HCT116 (cell line): ENCODE data around the gene ITPR1.

Source experiments
- CEBPB ChIP-seq: IDR thresholded peaks from 2 replicates; pipeline ENCODE4 v1.6.1; 2012; ENCODE audit warnings: low read depth
- CTCF ChIP-seq, 3 experiments: fragments of 200-600 bp in 1 of 3; sonication (generic) in 1 of 3; IDR thresholded peaks in 2 of 3; conservative IDR thresholded peaks in 1 of 3; 2 replicates each; pipeline ENCODE4 v1.5.1; 2012 to 2017; ENCODE audit warnings: low read depth in 2 of 3, low read length in 2 of 3, antibody characterized with exemption in 1 of 3, borderline replicate concordance in 1 of 3, control low read depth in 1 of 3, mild to moderate bottlenecking in 1 of 3, mixed read lengths in 1 of 3, mixed run types in 1 of 3, moderate library complexity in 1 of 3; ENCODE audit not compliant: insufficient read depth in 1 of 3
- EZH2phosphoT487 ChIP-seq: fragments of 200-600 bp; IDR thresholded peaks from 2 replicates; pipeline ENCODE4 v1.6.1; 2018; ENCODE audit warnings: antibody characterized with exemption, borderline replicate concordance
- JUND ChIP-seq: IDR thresholded peaks from 2 replicates; pipeline ENCODE4 v1.6.1; 2012
- POLR2A ChIP-seq: IDR thresholded peaks from 2 replicates; pipeline ENCODE4 v1.7.0; 2011; ENCODE audit warnings: borderline replicate concordance; ENCODE audit not compliant: insufficient read depth, insufficient read length; ENCODE audit errors: extremely low read depth
- POLR2AphosphoS5 ChIP-seq: IDR thresholded peaks from 2 replicates; pipeline ENCODE4 v1.6.1; 2011; ENCODE audit warnings: mild to moderate bottlenecking, low read depth, low read length, moderate library complexity
- RAD21 ChIP-seq: IDR thresholded peaks from 2 replicates; pipeline ENCODE4 v1.6.1; 2012; ENCODE audit warnings: low read depth, mild to moderate bottlenecking
- TCF7L2 ChIP-seq: IDR thresholded peaks from 2 replicates; pipeline ENCODE4 v1.7.0; 2011; ENCODE audit warnings: borderline replicate concordance, inconsistent platforms; ENCODE audit not compliant: insufficient read depth, insufficient read length; ENCODE audit errors: extremely low read depth
- YY1 ChIP-seq: IDR thresholded peaks from 2 replicates; pipeline ENCODE4 v1.6.1; 2011; ENCODE audit warnings: low read length, low read depth, moderate library complexity, mild to moderate bottlenecking; ENCODE audit not compliant: insufficient replicate concordance; ENCODE audit errors: extremely low read depth
- ZFX ChIP-seq: fragments of 450-650 bp; IDR thresholded peaks from 2 replicates; pipeline ENCODE4 v1.6.1; 2017

DNA sequence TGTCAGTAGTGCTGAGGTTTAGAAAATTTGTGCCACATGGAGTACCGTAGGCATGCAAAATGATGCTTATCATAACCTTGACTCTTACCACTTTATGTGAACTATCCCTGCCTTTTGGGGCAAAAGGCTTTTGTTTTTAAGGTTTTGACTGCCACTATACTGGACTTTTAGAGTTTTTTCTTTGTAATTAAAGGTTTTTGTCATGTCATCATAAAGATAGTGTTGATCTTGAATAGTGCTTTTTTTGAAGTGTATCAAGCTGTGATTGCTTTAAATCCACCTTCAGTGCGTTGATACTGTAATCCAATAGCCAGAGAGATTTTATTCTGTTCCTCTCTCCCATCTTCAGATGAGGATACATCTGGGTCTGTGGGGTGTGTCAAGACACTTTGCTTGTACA is 172.9 kb downstream of the ITPR1 start:
- TF ChIP-seq EZH2phosphoT487 = no peak
- TF ChIP-seq CTCF (IDR thresholded peaks at IDR 0.05 in 2 of 3, conservative IDR thresholded peaks at IDR 0.05 in 1 of 3; ENCODE audit: borderline replicate concordance in 1 of 3, insufficient read depth in 1 of 3, low read depth in 2 of 3, low read length in 2 of 3) = no peak
- TF ChIP-seq POLR2A = no peak
- TF ChIP-seq RAD21 = no peak
- TF ChIP-seq TCF7L2 = no peak
- TF ChIP-seq CEBPB = no peak
- TF ChIP-seq ZFX = no peak
- TF ChIP-seq JUND = no peak
- no peak for TF ChIP-seq POLR2AphosphoS5
- no peak for TF ChIP-seq YY1
